ENCODE results near the gene PTPN22. TPM values are rescaled to one million over a fixed set of nuclear protein-coding genes. Genes with fewer than 3 reads are reported as not detected.

The PTPN22 gene
- total and polyA plus RNA-seq, 9 of the 15 experiments (the other 6 are each of a cell fraction or from before 2014, with no cell fraction given), result 0.45 to 4.6 (median 1.1) TPM

DNA sequence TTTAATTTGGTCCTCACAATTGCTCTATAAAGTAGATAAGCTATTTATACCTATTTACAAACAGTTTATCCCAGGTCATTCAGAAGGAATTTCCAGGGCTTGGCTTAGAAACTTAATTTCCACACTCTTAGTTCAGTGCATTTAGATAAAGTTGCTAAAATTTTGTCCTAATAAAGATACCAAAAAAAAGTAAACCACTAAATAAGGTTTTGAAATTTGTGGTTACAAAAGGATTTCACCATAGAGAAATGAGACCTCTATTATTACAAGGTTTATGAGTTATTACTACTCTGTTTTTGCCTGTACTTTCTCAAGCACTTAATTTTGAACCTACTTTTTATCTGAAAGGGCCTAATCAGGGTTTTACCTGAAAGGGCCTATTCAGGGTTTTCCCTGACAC lies 22.4 kb downstream of the PTPN22 start:
- H3K4me2 ChIP-seq (ENCODE audit: insufficient read depth, low read length), result no peak overlapping the region
- H3K27ac ChIP-seq (ENCODE audit: extremely low read depth, low read depth, low read length), result no peak overlapping the region
- H3K36me3 ChIP-seq (ENCODE audit: control insufficient read depth, insufficient read depth, low read length), result no peaks in the 10 kb centered on the region
- no peaks in the 10 kb centered on the region for H3K27me3 ChIP-seq (ENCODE audit: control insufficient read depth in 2 of 2, insufficient read depth in 2 of 2, low read length in 2 of 2)
- FAIRE-seq, result no peak
- no peak overlapping the region for H3K4me3 ChIP-seq
- H3K4me1 ChIP-seq (replicated peaks in 1 of 2; ENCODE audit: control insufficient read depth in 2 of 2, insufficient read depth in 2 of 2, low read length in 2 of 2), result no peaks in the 10 kb centered on the region
- ChIA-PET CTCF (ENCODE audit: low intra/inter-chr PET ratio) (no interaction called here), POLR2A (interaction anchor here (2.5 kb wide), 1 partner anchor 12 kb away, joined by 7 read pairs; no protein-coding TSS in a partner anchor)
- TF ChIP-seq ZBTB7A (IDR thresholded peaks at IDR 0.05; ENCODE audit: borderline replicate concordance, control insufficient read depth, low read depth, low read length) (no peak), PHF21A (IDR thresholded peaks at IDR 0.05; ENCODE audit: borderline replicate concordance, low read depth) (no peak), MYBL2 (IDR thresholded peaks at IDR 0.05; ENCODE audit: low read depth) (no peak), MYBL2 (CRISPR knock-in tag; IDR thresholded peaks at IDR 0.05; ENCODE audit: borderline replicate concordance) (no peak), ZNF324 (CRISPR knock-in tag; IDR thresholded peaks at IDR 0.05) (no peak)
- TF ChIP-seq, protein P1, sequence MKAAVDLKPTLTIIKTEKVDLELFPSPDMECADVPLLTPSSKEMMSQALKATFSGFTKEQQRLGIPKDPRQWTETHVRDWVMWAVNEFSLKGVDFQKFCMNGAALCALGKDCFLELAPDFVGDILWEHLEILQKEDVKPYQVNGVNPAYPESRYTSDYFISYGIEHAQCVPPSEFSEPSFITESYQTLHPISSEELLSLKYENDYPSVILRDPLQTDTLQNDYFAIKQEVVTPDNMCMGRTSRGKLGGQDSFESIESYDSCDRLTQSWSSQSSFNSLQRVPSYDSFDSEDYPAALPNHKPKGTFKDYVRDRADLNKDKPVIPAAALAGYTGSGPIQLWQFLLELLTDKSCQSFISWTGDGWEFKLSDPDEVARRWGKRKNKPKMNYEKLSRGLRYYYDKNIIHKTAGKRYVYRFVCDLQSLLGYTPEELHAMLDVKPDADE (conservative IDR thresholded peaks at IDR 0.05; ENCODE audit: control insufficient read depth, low read depth, low read length), result no peak
- no peak for DNase-seq (ENCODE audit: extremely low read depth in 1 of 4, low spot score in 3 of 4)
- H3K9ac ChIP-seq (ENCODE audit: insufficient read depth in 1 of 2, low read depth in 2 of 2, low read length in 2 of 2), result no peak overlapping the region
- in situ Hi-C loops (cut with MboI) (no loop called here), intact Hi-C loops (cut with micrococcal nuclease) (no loop called here)
- BruUV-seq (replicated peaks), result no TSS peak
- H3K79me2 ChIP-seq (ENCODE audit: control insufficient read depth, insufficient read depth, low read length), result no peaks in the 10 kb centered on the region
- ATAC-seq, result no peak
- H3K9me3 ChIP-seq (replicated peaks; ENCODE audit: control insufficient read depth, insufficient read depth, low read depth, low read length), result no peaks in the 10 kb centered on the region
- no peaks in the 10 kb centered on the region for H3K9me1 ChIP-seq (ENCODE audit: control insufficient read depth, insufficient read depth, low read length)
- H4K20me1 ChIP-seq (replicated peaks; ENCODE audit: control insufficient read depth, insufficient read depth, low read length), result no peaks in the 10 kb centered on the region
- H2AFZ ChIP-seq (ENCODE audit: low read depth, low read length), result no peak overlapping the region

Measured in K562 (cell line).